GM15510 (cell line): ENCODE results near the gene ELMO2.

Source experiments
- POLR2A ChIP-seq: IDR thresholded peaks from 3 replicates; pipeline ENCODE4 v1.6.1; 2011; ENCODE audit warnings: borderline replicate concordance; ENCODE audit not compliant: insufficient read length; ENCODE audit errors: extremely low read depth

ELMO2 gene

GRCh38 chr20:46325789-46326188, 80.6 kb downstream of the ELMO2 start:
- no peak for TF ChIP-seq POLR2A

- TF ChIP-seq POLR2A = no peak
These were observed 81.3 kb downstream of the ELMO2 start for GRCh38 chr20:46324960-46325703.

DNA sequence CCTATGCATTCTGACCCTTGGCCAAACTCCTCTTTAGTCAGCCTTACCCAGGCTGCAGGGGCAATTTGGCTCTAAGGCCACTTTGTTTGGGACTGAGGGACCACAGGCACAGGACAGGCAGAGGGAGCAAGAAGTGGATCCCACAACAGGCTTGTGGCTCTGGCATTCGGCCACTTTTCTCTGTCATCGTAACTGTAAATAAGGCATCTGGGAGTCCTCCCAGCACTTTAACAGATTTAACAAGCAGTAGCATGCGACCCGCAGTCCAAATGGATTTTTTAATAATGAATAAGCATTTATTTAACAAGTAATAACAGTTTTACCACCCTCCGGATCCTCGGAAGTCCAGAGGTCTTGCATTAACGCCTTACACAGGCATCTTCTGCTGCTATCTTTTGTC, 82.0 kb downstream of the ELMO2 start:
- TF ChIP-seq POLR2A = no peak

DNA sequence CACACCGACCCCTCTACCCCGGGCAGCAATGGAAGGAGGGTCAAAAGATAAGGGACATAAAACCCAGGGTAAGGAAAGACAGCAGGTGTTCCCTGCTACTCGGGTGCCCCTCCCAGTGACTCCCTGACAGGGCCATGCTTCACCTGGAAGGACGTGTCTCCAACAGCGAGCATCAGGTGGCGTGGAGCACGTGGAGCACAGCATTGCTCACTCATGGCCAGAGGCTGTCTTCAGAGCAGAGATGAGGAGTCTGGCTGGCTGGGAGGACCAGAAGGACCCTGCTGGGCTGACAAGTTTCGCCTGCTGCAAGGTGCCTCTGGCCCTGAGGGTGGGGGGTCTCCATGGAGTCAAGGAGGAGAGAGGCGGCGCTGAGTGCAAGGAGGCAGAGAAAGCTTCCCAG, 82.9 kb downstream of the ELMO2 start:
- no peak for TF ChIP-seq POLR2A

GRCh38 chr20:46322641-46323040, 83.8 kb downstream of the ELMO2 start:
- TF ChIP-seq POLR2A = no peak

GRCh38 chr20:46317685-46318177, 88.7 kb downstream of the ELMO2 start:
- TF ChIP-seq POLR2A = no peak

GRCh38 chr20:46316984-46317684, 89.3 kb downstream of the ELMO2 start:
- TF ChIP-seq POLR2A = no peak
